ENCODE data around the gene TIAM2.

Gene TIAM2

GRCh38 chr6:155245193-155245592 lies 250.1 kb downstream of the TIAM2 start:
- DNase-seq, result no peak

DNA sequence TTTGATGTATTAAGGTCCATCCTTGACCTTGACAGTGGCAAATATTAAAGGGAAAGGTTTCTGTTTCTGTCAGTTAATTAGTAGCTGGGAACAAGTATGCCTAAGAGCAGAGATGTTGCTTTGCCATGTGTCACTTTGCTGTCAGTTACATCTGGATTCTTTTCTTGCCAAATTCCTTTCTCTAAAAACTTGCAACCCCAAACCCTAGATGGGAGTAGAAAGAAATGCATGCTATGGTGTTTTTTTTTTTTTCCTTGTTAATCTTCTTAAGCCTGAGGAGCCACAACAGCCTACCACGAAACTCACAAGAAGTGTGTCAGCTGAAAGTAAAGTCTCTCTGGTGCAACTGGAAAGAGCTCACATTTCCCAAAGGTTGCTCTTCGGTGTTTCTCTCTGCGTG lies 250.7 kb downstream of the TIAM2 start:
- no peak for DNase-seq

- no peak for DNase-seq
Measured at GRCh38 chr6:155246825-155247224, 251.7 kb downstream of the TIAM2 start.

DNA sequence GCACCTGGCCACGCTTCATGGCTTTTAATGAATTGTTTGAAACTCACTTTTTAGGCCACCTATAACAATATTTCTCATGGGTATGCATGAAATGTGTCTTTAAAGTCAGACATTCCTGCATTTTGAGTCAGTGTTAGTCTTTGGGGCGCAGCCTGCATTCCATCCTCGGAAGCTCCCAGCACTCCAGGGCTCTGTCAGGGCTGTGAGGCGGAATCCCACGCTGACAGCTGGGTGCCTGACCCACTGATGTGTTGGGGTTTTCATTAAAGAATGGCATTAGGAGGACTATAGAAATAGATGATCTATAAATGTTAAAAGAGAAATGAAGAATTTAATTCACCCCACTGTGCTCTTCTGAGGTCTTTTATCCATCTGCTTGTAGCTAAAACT lies 252.5 kb downstream of the TIAM2 start:
- DNase-seq, result no peak

DNA sequence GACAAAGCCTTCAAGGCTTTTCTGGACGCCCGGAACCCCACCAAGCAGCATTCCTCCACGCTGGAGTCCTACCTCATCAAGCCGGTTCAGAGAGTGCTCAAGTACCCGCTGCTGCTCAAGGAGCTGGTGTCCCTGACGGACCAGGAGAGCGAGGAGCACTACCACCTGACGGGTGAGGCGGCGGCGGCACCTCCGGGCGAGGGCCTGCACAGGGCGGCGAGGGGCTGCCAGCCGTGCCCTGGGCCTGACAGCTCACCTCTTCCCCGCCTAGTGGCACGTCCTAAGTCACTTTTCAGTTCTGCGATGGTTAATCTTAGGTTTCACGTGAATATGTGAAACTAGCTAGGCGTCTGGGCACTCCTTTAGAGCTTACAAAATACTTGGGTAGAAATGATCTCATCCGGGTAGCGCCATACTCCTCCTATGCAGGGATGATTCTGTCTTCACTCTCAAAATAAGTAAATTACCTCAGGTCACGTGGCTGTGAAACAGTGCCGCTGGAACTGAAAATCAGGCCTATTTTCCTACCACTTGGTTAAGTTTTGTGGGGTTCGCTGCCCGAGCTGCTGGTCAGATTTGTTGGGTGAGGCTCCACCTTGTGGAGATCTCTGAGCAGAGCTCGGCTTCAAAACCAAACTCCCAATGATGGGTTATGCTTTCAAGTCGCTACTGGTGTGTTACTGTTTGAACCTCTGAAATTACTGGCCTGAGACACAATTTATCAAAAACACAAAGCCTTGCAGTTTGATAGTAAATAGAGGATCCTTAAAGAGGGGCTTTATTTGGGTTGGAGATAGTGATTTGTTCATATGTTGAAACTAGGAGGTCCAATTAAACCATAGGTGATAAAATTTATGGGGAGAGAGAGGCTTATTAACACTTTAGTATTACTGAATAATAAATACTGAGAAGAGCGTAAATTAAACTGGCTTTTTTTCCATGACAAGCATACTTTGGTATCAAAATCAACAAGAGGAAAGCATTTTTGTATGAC lies 253.2 kb downstream of the TIAM2 start:
- DNase-seq, result no peak

DNA sequence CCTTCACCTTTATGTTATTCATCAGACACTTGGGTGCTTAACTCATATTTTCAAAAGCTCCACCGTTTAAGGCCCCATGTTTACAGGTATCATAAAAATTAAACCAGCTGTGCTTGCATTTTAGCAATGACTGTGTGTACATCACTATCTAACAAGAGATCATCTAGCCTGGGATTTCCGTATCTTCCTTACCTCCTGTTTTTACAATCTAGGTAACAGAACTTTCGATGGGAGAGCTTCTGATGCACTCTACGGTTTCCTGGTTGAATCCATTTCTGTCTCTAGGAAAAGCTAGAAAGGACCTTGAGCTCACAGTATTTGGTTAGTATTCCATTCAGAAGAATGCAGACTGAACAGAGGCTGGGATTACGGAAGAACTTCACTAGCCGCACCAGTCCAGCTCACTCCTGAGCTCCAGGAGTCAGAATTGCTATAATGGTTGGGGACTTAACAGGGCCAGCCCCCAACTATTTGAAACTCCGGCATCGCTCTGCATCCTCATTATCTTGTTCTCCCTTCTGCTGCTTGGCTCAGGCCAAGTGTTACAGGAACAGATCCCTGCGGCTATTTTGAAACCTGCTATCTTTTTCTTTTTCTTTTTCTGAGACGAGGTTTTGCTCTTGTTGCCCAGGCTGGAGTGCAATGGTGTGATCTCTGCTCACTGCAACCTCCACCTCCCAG lies 255.7 kb downstream of the TIAM2 start:
- DNase-seq, result no peak

GRCh38 chr6:155252581-155252980 lies 257.5 kb downstream of the TIAM2 start:
- DNase-seq, result no peak

DNA sequence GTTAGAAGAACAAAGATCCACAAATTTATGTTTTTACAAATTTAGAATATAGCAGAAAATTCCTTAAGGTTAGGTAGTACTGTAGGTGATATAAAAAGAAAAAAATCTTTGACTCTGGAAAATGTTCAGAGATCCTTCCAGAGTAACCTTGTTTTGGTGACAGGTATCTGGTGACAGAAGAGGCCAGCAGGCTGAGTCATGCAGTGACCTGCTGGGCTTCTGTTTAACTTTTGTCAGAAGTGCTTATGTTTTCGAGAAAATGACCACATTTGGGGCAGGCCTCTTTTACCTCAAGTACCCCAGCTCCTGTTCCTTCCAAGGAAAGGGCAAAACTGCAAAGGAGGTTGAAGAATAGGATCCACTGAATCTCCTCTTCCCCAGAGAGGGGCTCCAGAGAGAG lies 258.2 kb downstream of the TIAM2 start:
- DNase-seq, result no peak

DNA sequence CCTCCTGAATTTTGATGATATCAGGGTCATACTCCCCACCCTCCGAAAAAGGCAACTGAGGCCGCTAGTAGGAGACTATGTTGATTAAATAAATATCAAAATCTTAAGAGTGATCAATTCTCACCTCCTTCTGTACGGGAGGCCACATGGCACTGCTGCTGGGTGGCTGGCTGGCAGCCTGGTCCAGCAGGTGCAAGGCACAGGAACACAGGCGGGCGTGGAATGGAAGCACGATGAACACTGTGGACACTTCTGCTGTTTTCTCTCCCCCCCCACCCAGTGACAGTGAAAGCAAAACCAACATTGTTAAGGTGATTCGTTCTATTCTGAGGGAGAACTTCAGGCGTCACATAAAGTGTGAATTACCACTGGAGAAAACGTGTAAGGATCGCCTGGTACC lies 259.0 kb downstream of the TIAM2 start:
- DNase-seq, result no peak

GRCh38 chr6:155256122-155256795 lies 261.1 kb downstream of the TIAM2 start:
- no peak for DNase-seq

- no peak for DNase-seq
Measured at GRCh38 chr6:155257796-155258195, 262.7 kb downstream of the TIAM2 start.

DNA sequence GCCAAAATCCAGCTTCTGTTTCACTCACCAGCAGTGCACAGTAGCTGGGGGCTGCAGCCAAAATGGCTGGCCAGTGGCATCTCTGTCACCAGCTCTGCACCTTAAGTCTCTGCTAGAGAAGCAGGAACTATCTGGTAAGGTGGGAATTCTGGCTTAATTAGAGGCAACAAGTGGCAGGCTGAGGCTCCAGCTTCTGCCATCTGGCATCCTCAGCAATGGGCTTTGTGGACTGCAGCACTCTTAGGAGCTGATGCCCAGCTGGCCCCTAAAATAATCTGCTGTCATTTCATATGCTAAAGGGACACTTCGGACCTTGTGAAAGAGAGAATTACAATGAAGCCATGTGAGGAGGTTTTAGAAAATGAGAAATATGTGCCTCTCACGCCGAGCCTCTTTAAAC lies 264.1 kb downstream of the TIAM2 start:
- no peak for DNase-seq

DNA sequence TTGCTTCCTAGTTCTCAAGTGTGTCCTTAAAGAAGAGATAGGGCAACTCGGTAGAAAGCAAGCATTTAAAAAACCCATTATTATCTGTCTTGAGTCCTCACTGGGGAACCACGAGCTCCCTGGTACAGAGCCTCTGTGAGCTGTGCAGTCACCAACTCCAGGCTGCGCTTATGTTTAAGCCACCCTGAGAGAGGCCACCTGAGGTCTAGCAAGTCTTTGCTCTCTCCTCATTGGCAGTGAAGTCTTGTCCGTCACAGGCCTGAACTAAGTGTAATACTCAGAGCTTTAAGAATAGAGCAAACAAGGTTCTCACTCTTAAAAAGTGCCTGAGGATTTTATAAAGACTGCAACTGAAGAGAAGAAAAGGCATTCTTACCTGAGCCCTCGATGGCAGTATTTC lies 264.8 kb downstream of the TIAM2 start:
- DNase-seq, result no peak

GRCh38 chr6:155260686-155261085 lies 265.6 kb downstream of the TIAM2 start:
- no peak for DNase-seq

DNA sequence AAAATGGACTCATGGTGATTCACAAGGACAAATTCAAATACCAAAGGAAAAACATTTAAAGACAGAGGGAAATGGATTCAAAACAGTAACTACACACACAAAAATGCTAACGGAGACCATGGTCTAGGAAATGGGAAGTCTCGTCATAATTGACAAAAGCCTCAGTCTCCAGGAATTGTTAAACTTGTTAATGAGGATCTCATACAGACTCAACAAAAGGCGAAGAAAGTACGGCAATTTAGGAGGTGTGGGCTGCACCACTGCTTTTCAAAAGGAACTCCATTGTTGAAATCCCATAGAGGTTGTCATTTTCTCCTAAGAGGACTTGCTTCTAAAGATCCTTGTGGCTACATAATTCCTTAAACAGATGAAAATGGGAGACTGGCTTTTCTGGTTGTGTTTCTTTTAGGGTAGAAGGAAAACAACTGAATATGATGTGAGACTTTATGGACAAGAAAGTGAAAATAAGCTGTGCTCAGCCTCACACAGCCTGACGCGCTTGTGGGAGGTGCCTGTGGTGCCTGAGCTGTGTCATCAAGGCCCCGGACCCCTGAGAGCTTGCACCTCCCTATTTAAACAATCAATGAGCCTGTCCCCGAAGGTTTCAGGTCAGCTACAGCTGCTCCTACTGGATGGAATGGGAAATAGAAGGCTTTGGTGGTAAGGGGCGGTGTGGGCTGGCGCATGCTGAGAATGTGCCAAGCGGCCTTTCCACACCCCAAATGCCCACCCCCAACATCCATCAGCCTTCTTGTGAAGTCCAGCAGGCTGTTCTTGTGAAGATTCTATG lies 266.2 kb downstream of the TIAM2 start:
- DNase-seq, result no peak

DNA sequence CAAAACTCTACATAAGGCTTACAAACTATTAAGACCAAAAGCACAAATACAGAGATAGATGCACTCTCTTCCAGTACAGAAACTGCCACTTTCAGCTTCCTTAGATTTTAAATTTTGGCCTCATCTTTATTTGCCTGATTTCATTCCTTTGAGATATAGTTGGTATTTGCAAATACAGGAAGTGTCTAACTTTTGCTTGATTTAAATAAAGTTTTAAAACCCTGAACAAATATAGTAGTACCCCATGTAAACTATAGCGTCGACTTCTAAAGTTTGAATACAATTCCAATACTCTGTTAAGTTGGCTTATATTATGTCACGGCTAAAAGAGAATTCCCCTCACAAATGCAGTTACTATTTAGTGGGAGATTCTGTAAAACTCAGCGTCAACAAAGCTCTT lies 267.5 kb downstream of the TIAM2 start:
- DNase-seq, result no peak

GRCh38 chr6:155263373-155264063 lies 268.4 kb downstream of the TIAM2 start, which contains the start of gene CLDN20:
Gene CLDN20 (plus strand): TSS chr6:155264013. CDS start chr6:155275720, 11,707 bp downstream.
- no peak for DNase-seq

- DNase-seq, result no peak
Measured at GRCh38 chr6:155264693-155265320, 269.7 kb downstream of the TIAM2 start.

- no peak for DNase-seq
Measured at GRCh38 chr6:155265843-155266535, 270.9 kb downstream of the TIAM2 start.

GRCh38 chr6:155267411-155267810 lies 272.3 kb downstream of the TIAM2 start:
- DNase-seq, result no peak
